ENCODE data around the gene ARID3A.
"Not testable (repeated sequence)": the region's sequence is repeated elsewhere in the genome, so short reads cannot be mapped to it uniquely, and the experiment has no call there.

Gene ARID3A

GRCh38 chr19:1017906-1018305 lies 92.1 kb downstream of the ARID3A start:
- no peak for DNase-seq (ENCODE audit: low spot score)

- no peak for DNase-seq (ENCODE audit: low spot score)
Observed at GRCh38 chr19:1018393-1018792, 92.6 kb downstream of the ARID3A start.

GRCh38 chr19:1018932-1019615 lies 93.2 kb downstream of the ARID3A start:
- no peak for DNase-seq (ENCODE audit: low spot score)

- DNase-seq (ENCODE audit: low spot score), result no peak
Observed at GRCh38 chr19:1019616-1019961, 93.8 kb downstream of the ARID3A start.

GRCh38 chr19:1019980-1020867 lies 94.4 kb downstream of the ARID3A start:
- no peak for DNase-seq (ENCODE audit: low spot score)

- DNase-seq (ENCODE audit: low spot score), result peak; percentile 97
Observed at GRCh38 chr19:1020868-1021425, 95.1 kb downstream of the ARID3A start, which contains the start of gene TMEM259. TSS of gene TMEM259 (minus strand) at chr19:1021123. CDS start at chr19:1020996, 127 bp downstream.

- not testable (repeated sequence) for DNase-seq (ENCODE audit: low spot score)
Observed at GRCh38 chr19:1023883-1024188, 98.0 kb downstream of the ARID3A start.

- DNase-seq (ENCODE audit: low spot score), result not testable (repeated sequence)
Observed at GRCh38 chr19:1025080-1025479, 99.2 kb downstream of the ARID3A start.
